ENCODE data around the gene B4GAT1.

Gene B4GAT1

DNA sequence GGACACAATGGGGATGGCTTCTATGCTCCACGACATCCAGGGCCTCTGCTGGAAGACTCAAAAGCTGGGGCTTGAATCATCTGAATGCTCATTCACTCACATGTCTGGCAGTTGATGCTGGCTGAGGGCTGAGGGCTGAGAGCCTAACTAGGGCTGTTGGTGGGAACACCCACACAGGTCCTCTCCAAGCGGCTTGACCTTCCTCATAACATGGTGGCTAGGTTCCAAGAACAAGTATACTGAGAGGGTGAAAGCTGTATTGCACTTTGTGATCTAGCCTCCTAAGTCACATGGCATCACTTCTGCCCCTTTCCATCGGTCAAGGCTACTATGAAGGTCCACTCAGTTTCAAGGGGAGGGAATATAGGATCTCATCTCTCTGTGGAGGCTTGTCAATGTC, 48.2 kb downstream of the B4GAT1 start:
- no peaks in the 10 kb centered on the region for H3K4me1 ChIP-seq (ENCODE audit: low read length)
- no peaks in the 10 kb centered on the region for H3K9me3 ChIP-seq (replicated peaks; ENCODE audit: insufficient read depth, low read length)
- H3K27ac ChIP-seq (ENCODE audit: low read length): no peak overlapping the region
- no peaks in the 10 kb centered on the region for H3F3A ChIP-seq (ENCODE audit: insufficient read depth, low read length)
- no peaks in the 10 kb centered on the region for H3K9me2 ChIP-seq (replicated peaks; ENCODE audit: insufficient read depth, low read length)
- DNase-seq: no peak
- H3K9ac ChIP-seq (ENCODE audit: low read length): no peak overlapping the region
- no peak overlapping the region for H2AFZ ChIP-seq (ENCODE audit: low read length)
- H3K36me3 ChIP-seq (replicated peaks; ENCODE audit: insufficient read depth, low read length): no peaks in the 10 kb centered on the region
- no peak overlapping the region for H3K4me3 ChIP-seq (ENCODE audit: low read length)
- TF ChIP-seq EZH2 (optimal IDR thresholded peaks at IDR 0.05; ENCODE audit: low read depth, low read length): no peak
- H3K4me2 ChIP-seq (ENCODE audit: low read depth, low read length): no peak overlapping the region
- H3K27me3 ChIP-seq (replicated peaks; ENCODE audit: insufficient read depth, low read length): peaks cover 52% of the 10 kb centered on the region
- H3K79me2 ChIP-seq (ENCODE audit: low read length): no peaks in the 10 kb centered on the region
- H4K20me1 ChIP-seq (ENCODE audit: insufficient read depth, low read length): no peaks in the 10 kb centered on the region

DNA sequence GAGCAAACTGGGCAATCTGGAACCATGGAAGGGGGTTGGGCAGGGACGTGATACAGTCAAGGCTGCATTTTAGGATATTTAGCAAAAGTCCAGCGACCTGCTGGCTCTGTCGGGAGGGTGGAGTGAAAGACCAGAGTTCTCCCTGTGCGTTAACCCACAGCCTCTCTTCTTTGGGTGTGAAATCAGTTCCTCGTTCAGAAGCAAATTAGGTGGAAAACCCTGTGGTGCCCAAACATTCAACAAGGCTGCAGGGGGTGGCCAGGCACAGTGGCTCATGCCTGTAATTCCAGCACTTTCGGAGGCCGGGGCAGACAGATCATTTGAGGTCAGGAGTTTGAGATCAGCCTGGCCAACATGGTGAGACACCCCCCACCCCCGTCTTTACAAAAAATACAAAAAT, 49.8 kb downstream of the B4GAT1 start:
- Histone ChIP-seq H3K9me2 (replicated peaks; ENCODE audit: insufficient read depth, low read length) (no peaks in the 10 kb centered on the region), H3K4me3 (ENCODE audit: low read length) (no peak overlapping the region), H3K4me2 (ENCODE audit: low read depth, low read length) (no peak overlapping the region), H3K27ac (ENCODE audit: low read length) (no peak overlapping the region), H2AFZ (ENCODE audit: low read length) (no peak overlapping the region), H3K9ac (ENCODE audit: low read length) (no peak overlapping the region), H3K9me3 (replicated peaks; ENCODE audit: insufficient read depth, low read length) (no peaks in the 10 kb centered on the region), H3K79me2 (ENCODE audit: low read length) (no peaks in the 10 kb centered on the region), H3K4me1 (ENCODE audit: low read length) (no peaks in the 10 kb centered on the region), H3K27me3 (replicated peaks; ENCODE audit: insufficient read depth, low read length) (peaks cover 64% of the 10 kb centered on the region), H3K36me3 (replicated peaks; ENCODE audit: insufficient read depth, low read length) (no peaks in the 10 kb centered on the region), H3F3A (ENCODE audit: insufficient read depth, low read length) (no peaks in the 10 kb centered on the region), H4K20me1 (ENCODE audit: insufficient read depth, low read length) (no peaks in the 10 kb centered on the region)
- no peak for DNase-seq
- no peak for TF ChIP-seq EZH2phosphoT487 (IDR thresholded peaks at IDR 0.05; ENCODE audit: low read length)
- TF ChIP-seq, protein P1, sequence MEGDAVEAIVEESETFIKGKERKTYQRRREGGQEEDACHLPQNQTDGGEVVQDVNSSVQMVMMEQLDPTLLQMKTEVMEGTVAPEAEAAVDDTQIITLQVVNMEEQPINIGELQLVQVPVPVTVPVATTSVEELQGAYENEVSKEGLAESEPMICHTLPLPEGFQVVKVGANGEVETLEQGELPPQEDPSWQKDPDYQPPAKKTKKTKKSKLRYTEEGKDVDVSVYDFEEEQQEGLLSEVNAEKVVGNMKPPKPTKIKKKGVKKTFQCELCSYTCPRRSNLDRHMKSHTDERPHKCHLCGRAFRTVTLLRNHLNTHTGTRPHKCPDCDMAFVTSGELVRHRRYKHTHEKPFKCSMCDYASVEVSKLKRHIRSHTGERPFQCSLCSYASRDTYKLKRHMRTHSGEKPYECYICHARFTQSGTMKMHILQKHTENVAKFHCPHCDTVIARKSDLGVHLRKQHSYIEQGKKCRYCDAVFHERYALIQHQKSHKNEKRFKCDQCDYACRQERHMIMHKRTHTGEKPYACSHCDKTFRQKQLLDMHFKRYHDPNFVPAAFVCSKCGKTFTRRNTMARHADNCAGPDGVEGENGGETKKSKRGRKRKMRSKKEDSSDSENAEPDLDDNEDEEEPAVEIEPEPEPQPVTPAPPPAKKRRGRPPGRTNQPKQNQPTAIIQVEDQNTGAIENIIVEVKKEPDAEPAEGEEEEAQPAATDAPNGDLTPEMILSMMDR (IDR thresholded peaks at IDR 0.05; ENCODE audit: low read length): no peak
- no peak for TF ChIP-seq EZH2 (optimal IDR thresholded peaks at IDR 0.05; ENCODE audit: low read depth, low read length)

Measured in MM.1S (cell line).